ENCODE results near the gene C2orf15.
"Not testable (repeated sequence)": the region's sequence is repeated elsewhere in the genome, so short reads cannot be mapped to it uniquely, and the experiment has no call there.

- not testable (repeated sequence) for TF ChIP-seq POLR2AphosphoS5 (IDR thresholded peaks at IDR 0.05; ENCODE audit: borderline replicate concordance, low read depth, low read length); EZH2 (IDR thresholded peaks at IDR 0.05)
Observed at GRCh38 chr2:99192364-99192763, 50.9 kb downstream of the C2orf15 start.

Measured in SK-N-MC (cell line).